HG03520 (cell line): ENCODE data around the gene SPATA31C1.
"Not testable (repeated sequence)": the region's sequence is repeated elsewhere in the genome, so short reads cannot be mapped to it uniquely, and the experiment has no call there.

Experiments
- ATAC-seq: cut with Tn5 transposase; IDR thresholded peaks from one replicate; pipeline ENCODE4 v1.9.1; 2021; ENCODE audit warnings: mild to moderate bottlenecking, moderate library complexity; ENCODE audit not compliant: unreplicated experiment

The SPATA31C1 gene

GRCh38 chr9:87917662-87918061 is at the start of gene SPATA31C1:
Gene SPATA31C1 (plus strand): TSS chr9:87917962.
- not testable (repeated sequence) for ATAC-seq

- ATAC-seq, result no peak
Observed at GRCh38 chr9:87868175-87868574, 49.6 kb upstream of the SPATA31C1 start.

- no peak for ATAC-seq
Observed at GRCh38 chr9:87868635-87869034, 49.1 kb upstream of the SPATA31C1 start.

GRCh38 chr9:87869082-87869481 is 48.7 kb upstream of the SPATA31C1 start:
- ATAC-seq, result no peak

- no peak for ATAC-seq
Observed at GRCh38 chr9:87871425-87872078, 46.2 kb upstream of the SPATA31C1 start.

GRCh38 chr9:87872079-87872624 is 45.6 kb upstream of the SPATA31C1 start:
- ATAC-seq, result no peak

GRCh38 chr9:87873607-87874303 is 44.0 kb upstream of the SPATA31C1 start:
- ATAC-seq, result no peak

GRCh38 chr9:87874304-87874623 is 43.5 kb upstream of the SPATA31C1 start:
- no peak for ATAC-seq

GRCh38 chr9:87875060-87875459 is 42.7 kb upstream of the SPATA31C1 start:
- ATAC-seq, result no peak

GRCh38 chr9:87875831-87876545 is 41.8 kb upstream of the SPATA31C1 start:
- no peak for ATAC-seq

- no peak for ATAC-seq
Observed at GRCh38 chr9:87876708-87877107, 41.1 kb upstream of the SPATA31C1 start.

GRCh38 chr9:87878989-87879511 is 38.7 kb upstream of the SPATA31C1 start:
- ATAC-seq, result no peak

GRCh38 chr9:87880116-87880515 is 37.6 kb upstream of the SPATA31C1 start:
- no peak for ATAC-seq

GRCh38 chr9:87880683-87881082 is 37.1 kb upstream of the SPATA31C1 start:
- no peak for ATAC-seq

- no peak for ATAC-seq
Observed at GRCh38 chr9:87882627-87883026, 35.1 kb upstream of the SPATA31C1 start, which contains the start of gene SPATA31E1. Gene SPATA31E1 (plus strand): TSS chr9:87882877. CDS start chr9:87882892, 15 bp downstream.

- no peak for ATAC-seq
Observed at GRCh38 chr9:87883274-87883673, 34.5 kb upstream of the SPATA31C1 start.

- no peak for ATAC-seq
Observed at GRCh38 chr9:87883990-87884389, 33.8 kb upstream of the SPATA31C1 start.

- no peak for ATAC-seq
Observed at GRCh38 chr9:87884578-87885459, 32.9 kb upstream of the SPATA31C1 start.

GRCh38 chr9:87885484-87886189 is 32.1 kb upstream of the SPATA31C1 start:
- ATAC-seq, result no peak
